Thyroid gland (tissue), 4 donors: ENCODE measurements around the gene MMP10.

Experiments used
- POLR2A ChIP-seq, 2 donors: fragments of 450-650 bp; IDR thresholded peaks; one replicate each; pipeline ENCODE4 v1.6.1; 2017; ENCODE audit warnings: antibody characterized with exemption in 2 of 2, mild to moderate bottlenecking in 2 of 2, moderate library complexity in 1 of 2
- TF ChIP-seq, protein P1 (sequence below), 6 experiments: fragments of 200-600 bp in 3 of 6; fragments of 450-650 bp in 3 of 6; sonication (generic) in 3 of 6; IDR thresholded peaks; one replicate each; pipeline ENCODE4 v1.5.1; 2016 to 2019; ENCODE audit warnings: antibody characterized with exemption in 6 of 6, mild to moderate bottlenecking in 2 of 6, inconsistent platforms in 1 of 6, moderate library complexity in 1 of 6

DNA sequence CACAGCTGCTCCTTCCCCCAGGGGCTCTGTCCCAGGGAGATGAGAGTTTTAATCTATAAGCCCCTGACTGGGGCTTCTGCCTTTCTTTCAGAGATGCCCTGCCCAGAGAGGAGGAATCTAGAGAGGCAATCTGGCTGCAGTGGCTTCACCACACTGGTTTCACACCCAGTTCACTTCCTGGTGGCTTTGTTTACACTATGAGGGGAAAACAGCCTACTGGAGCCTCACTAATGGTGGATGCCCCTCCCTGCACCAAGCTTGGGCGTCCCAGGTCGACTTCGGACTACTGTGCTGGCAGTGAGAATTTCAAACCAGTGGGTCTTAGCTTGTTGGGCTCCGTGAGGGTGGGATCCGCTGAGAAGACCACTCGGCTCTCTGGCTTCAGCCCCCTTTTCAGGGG is 39.1 kb upstream of the MMP10 start:
- TF ChIP-seq, protein P1, sequence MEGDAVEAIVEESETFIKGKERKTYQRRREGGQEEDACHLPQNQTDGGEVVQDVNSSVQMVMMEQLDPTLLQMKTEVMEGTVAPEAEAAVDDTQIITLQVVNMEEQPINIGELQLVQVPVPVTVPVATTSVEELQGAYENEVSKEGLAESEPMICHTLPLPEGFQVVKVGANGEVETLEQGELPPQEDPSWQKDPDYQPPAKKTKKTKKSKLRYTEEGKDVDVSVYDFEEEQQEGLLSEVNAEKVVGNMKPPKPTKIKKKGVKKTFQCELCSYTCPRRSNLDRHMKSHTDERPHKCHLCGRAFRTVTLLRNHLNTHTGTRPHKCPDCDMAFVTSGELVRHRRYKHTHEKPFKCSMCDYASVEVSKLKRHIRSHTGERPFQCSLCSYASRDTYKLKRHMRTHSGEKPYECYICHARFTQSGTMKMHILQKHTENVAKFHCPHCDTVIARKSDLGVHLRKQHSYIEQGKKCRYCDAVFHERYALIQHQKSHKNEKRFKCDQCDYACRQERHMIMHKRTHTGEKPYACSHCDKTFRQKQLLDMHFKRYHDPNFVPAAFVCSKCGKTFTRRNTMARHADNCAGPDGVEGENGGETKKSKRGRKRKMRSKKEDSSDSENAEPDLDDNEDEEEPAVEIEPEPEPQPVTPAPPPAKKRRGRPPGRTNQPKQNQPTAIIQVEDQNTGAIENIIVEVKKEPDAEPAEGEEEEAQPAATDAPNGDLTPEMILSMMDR (IDR thresholded peaks at IDR 0.05): no peak
- TF ChIP-seq POLR2A (IDR thresholded peaks at IDR 0.05): no peak
